ENCODE data around the gene OR2AT4. TPM values are rescaled to one million over a fixed set of nuclear protein-coding genes. Genes with fewer than 3 reads are reported as not detected.

OR2AT4 gene
- total and polyA plus RNA-seq, 2 of the 8 experiments (the other 6 are each of a cell fraction or from before 2014, with no cell fraction given): not detected

DNA sequence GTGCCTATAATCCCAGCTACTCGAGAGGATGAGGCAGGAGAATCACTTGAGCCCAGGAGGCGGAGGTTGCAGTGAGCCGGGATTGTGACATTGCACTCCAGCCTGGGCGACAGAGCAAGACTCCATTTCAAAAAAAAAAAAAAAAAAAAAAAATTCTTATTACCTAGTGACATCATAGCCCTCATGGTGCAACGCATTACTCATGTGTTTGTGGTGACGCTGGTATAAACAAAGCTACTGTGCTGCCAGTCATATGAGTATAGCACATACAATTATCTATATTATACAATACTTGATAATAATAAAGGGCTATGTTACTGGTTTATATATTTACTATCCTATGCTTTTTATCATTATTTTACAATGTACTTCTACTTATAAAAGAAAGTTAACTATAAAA is 41.2 kb downstream of the OR2AT4 start:
- no peak overlapping the region for H2BK120ac ChIP-seq (replicated peaks; ENCODE audit: low read depth, low read length)
- H3K14ac ChIP-seq (ENCODE audit: insufficient read length): no peak overlapping the region
- H3K27me3 ChIP-seq (replicated peaks in 1 of 4; ENCODE audit: control insufficient read depth in 3 of 4, extremely low read depth in 1 of 4, insufficient read depth in 3 of 4, low read length in 3 of 4): no peaks in the 10 kb centered on the region
- no peak overlapping the region for H3K4ac ChIP-seq (replicated peaks; ENCODE audit: insufficient read length, low read depth, low read length)
- no peak overlapping the region for H2BK15ac ChIP-seq (ENCODE audit: low read length)
- no peak overlapping the region for H3K18ac ChIP-seq (ENCODE audit: extremely low read depth, low read length)
- no peak overlapping the region for H3K56ac ChIP-seq (replicated peaks; ENCODE audit: insufficient read length, low read depth, low read length)
- no peak overlapping the region for H4K91ac ChIP-seq (replicated peaks; ENCODE audit: insufficient read length, low read length)
- no peak overlapping the region for H2BK5ac ChIP-seq (ENCODE audit: low read depth, low read length)
- H2BK20ac ChIP-seq (ENCODE audit: low read length): no peak overlapping the region
- H3K4me1 ChIP-seq (replicated peaks in 1 of 4; ENCODE audit: control insufficient read depth in 3 of 4, insufficient read depth in 4 of 4, low read length in 3 of 4): no peaks in the 10 kb centered on the region
- TF ChIP-seq BCL11A (IDR thresholded peaks at IDR 0.05; ENCODE audit: low read depth in 2 of 2, low read length in 2 of 2): no peak
- no peak for TF ChIP-seq GABPA (IDR thresholded peaks at IDR 0.05; ENCODE audit: borderline replicate concordance, insufficient read depth, low read length)
- TF ChIP-seq, protein P1, sequence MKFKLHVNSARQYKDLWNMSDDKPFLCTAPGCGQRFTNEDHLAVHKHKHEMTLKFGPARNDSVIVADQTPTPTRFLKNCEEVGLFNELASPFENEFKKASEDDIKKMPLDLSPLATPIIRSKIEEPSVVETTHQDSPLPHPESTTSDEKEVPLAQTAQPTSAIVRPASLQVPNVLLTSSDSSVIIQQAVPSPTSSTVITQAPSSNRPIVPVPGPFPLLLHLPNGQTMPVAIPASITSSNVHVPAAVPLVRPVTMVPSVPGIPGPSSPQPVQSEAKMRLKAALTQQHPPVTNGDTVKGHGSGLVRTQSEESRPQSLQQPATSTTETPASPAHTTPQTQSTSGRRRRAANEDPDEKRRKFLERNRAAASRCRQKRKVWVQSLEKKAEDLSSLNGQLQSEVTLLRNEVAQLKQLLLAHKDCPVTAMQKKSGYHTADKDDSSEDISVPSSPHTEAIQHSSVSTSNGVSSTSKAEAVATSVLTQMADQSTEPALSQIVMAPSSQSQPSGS (IDR thresholded peaks at IDR 0.05; ENCODE audit: low read length): no peak
- TF ChIP-seq, protein P2, sequence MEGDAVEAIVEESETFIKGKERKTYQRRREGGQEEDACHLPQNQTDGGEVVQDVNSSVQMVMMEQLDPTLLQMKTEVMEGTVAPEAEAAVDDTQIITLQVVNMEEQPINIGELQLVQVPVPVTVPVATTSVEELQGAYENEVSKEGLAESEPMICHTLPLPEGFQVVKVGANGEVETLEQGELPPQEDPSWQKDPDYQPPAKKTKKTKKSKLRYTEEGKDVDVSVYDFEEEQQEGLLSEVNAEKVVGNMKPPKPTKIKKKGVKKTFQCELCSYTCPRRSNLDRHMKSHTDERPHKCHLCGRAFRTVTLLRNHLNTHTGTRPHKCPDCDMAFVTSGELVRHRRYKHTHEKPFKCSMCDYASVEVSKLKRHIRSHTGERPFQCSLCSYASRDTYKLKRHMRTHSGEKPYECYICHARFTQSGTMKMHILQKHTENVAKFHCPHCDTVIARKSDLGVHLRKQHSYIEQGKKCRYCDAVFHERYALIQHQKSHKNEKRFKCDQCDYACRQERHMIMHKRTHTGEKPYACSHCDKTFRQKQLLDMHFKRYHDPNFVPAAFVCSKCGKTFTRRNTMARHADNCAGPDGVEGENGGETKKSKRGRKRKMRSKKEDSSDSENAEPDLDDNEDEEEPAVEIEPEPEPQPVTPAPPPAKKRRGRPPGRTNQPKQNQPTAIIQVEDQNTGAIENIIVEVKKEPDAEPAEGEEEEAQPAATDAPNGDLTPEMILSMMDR (IDR thresholded peaks at IDR 0.05; ENCODE audit: control extremely low read depth in 1 of 3, insufficient read depth in 1 of 3, low read depth in 1 of 3, low read length in 3 of 3): no peak
- ChIA-PET POLR2A (ENCODE audit: partially characterized antibody) (no interaction called here), CTCF (ENCODE audit: partially characterized antibody) (interaction anchor here (0.7 to 1.4 kb wide), 4 partner anchors 25 to 766 kb away, joined by 3 to 5 read pairs (median 4); partner anchors contain the start of gene OR2AT4)
- no peak overlapping the region for H4K8ac ChIP-seq (ENCODE audit: extremely low read depth, insufficient read depth, low read length)
- no peak overlapping the region for H2AK5ac ChIP-seq (ENCODE audit: low read depth, low read length)
- no peak overlapping the region for H2BK12ac ChIP-seq (ENCODE audit: low read depth, low read length)
- no peaks in the 10 kb centered on the region for H3K79me1 ChIP-seq (ENCODE audit: low read depth, low read length)
- no peaks in the 10 kb centered on the region for H3K36me3 ChIP-seq (ENCODE audit: control insufficient read depth in 2 of 4, insufficient read depth in 4 of 4, low read length in 3 of 4)
- no peak overlapping the region for H3K23ac ChIP-seq (ENCODE audit: insufficient read length)
- no peaks in the 10 kb centered on the region for H3K23me2 ChIP-seq (ENCODE audit: low read depth, low read length)
- H2AFZ ChIP-seq (ENCODE audit: low read length): no peak overlapping the region
- no peaks in the 10 kb centered on the region for H4K20me1 ChIP-seq (replicated peaks in 1 of 2; ENCODE audit: control insufficient read depth in 1 of 2, insufficient read depth in 2 of 2, low read length in 2 of 2)
- no peaks in the 10 kb centered on the region for H3K79me2 ChIP-seq (ENCODE audit: control insufficient read depth in 1 of 2, insufficient read depth in 2 of 2, low read length in 2 of 2)
- DNase-seq (ENCODE audit: low read depth in 1 of 2, low spot score in 2 of 2) (no peak), FAIRE-seq (no peak)
- H4K5ac ChIP-seq (ENCODE audit: insufficient read length, low read depth, low read length): no peak overlapping the region
- no peak overlapping the region for H3K4me2 ChIP-seq (ENCODE audit: insufficient read depth in 1 of 2, low read depth in 2 of 2, low read length in 2 of 2)
- H3K9me3 ChIP-seq (ENCODE audit: insufficient read depth in 2 of 2, low read depth in 1 of 2, low read length in 1 of 2): peaks cover 8 to 12% of the 10 kb centered on the region in 2 experiments; a peak in 2 of 4 replicates
- no peak overlapping the region for H3K27ac ChIP-seq (ENCODE audit: low read depth, low read length)
- H3K9ac ChIP-seq (replicated peaks in 1 of 4; ENCODE audit: extremely low read depth in 1 of 4, low read depth in 3 of 4, low read length in 3 of 4): no peak overlapping the region
- 93% methylated on average over 6 of the region's 6 CpGs; no CpG with 5 or more reads in 1 of the 2 experiments for WGBS, 2 experiments (ENCODE audit: extremely low coverage in 1 of 2, insufficient coverage in 1 of 2, insufficient read length in 1 of 2, insufficient replicate concordance in 2 of 2, low coverage in 1 of 2, low lambda C conversion rate in 2 of 2, missing lambda C conversion rate in 1 of 2)
- no peak overlapping the region for H3K4me3 ChIP-seq (ENCODE audit: extremely low read depth in 1 of 4, insufficient read depth in 2 of 4, low read depth in 3 of 4, low read length in 4 of 4)
